Measurements from ENCODE around the gene DDX54.

DDX54 gene

GRCh38 chr12:113183030-113183589 lies 2.2 kb downstream of the DDX54 start:
- no peaks in the 10 kb centered on the region for H3K27me3 ChIP-seq (ENCODE audit: insufficient read depth, low read length)
- no peaks in the 10 kb centered on the region for H3F3A ChIP-seq (ENCODE audit: insufficient read depth, low read length)
- H4K20me1 ChIP-seq (ENCODE audit: insufficient read depth, low read length), result no peaks in the 10 kb centered on the region
- peak overlapping the region; percentile 82; the same call in 1 of the 2 replicates for H3K9ac ChIP-seq (ENCODE audit: low read length)
- no peak for TF ChIP-seq CTCF (IDR thresholded peaks at IDR 0.05; ENCODE audit: low read length)
- TF ChIP-seq EZH2 (IDR thresholded peaks at IDR 0.05; ENCODE audit: borderline replicate concordance, low read length), result no peak
- no peaks in the 10 kb centered on the region for H3K9me3 ChIP-seq (ENCODE audit: low read length)
- H3K4me3 ChIP-seq (ENCODE audit: low read depth, low read length, poor library complexity, severe bottlenecking), result peak overlapping the region; percentile 88
- H3K36me3 ChIP-seq (ENCODE audit: insufficient read depth, low read length), result peaks cover 61% of the 10 kb centered on the region
- H3K27ac ChIP-seq (ENCODE audit: low read depth, low read length, poor library complexity, severe bottlenecking), result peak overlapping the region; percentile 76
- H3K4me2 ChIP-seq (ENCODE audit: low read length), result peak overlapping the region; percentile 74
- no peaks in the 10 kb centered on the region for H3K9me2 ChIP-seq (ENCODE audit: low read depth, low read length)
- H2AFZ ChIP-seq (ENCODE audit: low read length), result no peak overlapping the region
- H3K4me1 ChIP-seq (ENCODE audit: insufficient read depth, low read length, severe bottlenecking), result peaks cover 44% of the 10 kb centered on the region
- peaks cover 44% of the 10 kb centered on the region for H3K79me2 ChIP-seq (ENCODE audit: insufficient read depth, low read length)

- peak overlapping the region; percentile 27 for H3K9ac ChIP-seq (ENCODE audit: low read length)
- H3K79me2 ChIP-seq (ENCODE audit: insufficient read depth, low read length), result peaks cover 36% of the 10 kb centered on the region
- peaks cover 61% of the 10 kb centered on the region for H3K36me3 ChIP-seq (ENCODE audit: insufficient read depth, low read length)
- TF ChIP-seq CTCF (IDR thresholded peaks at IDR 0.05; ENCODE audit: low read length) (no peak), EZH2 (IDR thresholded peaks at IDR 0.05; ENCODE audit: borderline replicate concordance, low read length) (no peak)
- H3K4me3 ChIP-seq (ENCODE audit: low read depth, low read length, poor library complexity, severe bottlenecking), result no peak overlapping the region
- H2AFZ ChIP-seq (ENCODE audit: low read length), result no peak overlapping the region
- peak overlapping the region; percentile 54 for H3K27ac ChIP-seq (ENCODE audit: low read depth, low read length, poor library complexity, severe bottlenecking)
- peaks cover 33% of the 10 kb centered on the region for H3K4me1 ChIP-seq (ENCODE audit: insufficient read depth, low read length, severe bottlenecking)
- peak overlapping the region; percentile 3; the same call in 1 of the 2 replicates for H3K4me2 ChIP-seq (ENCODE audit: low read length)
- H3K9me2 ChIP-seq (ENCODE audit: low read depth, low read length), result no peaks in the 10 kb centered on the region
- H3K9me3 ChIP-seq (ENCODE audit: low read length), result peaks cover 7% of the 10 kb centered on the region
- H3F3A ChIP-seq (ENCODE audit: insufficient read depth, low read length), result no peaks in the 10 kb centered on the region
- H4K20me1 ChIP-seq (ENCODE audit: insufficient read depth, low read length), result no peaks in the 10 kb centered on the region
- no peaks in the 10 kb centered on the region for H3K27me3 ChIP-seq (ENCODE audit: insufficient read depth, low read length)
Observed at GRCh38 chr12:113181975-113182374, 3.3 kb downstream of the DDX54 start.

- H3K36me3 ChIP-seq (ENCODE audit: insufficient read depth, low read length), result peaks cover 70% of the 10 kb centered on the region
- no peak overlapping the region for H3K27ac ChIP-seq (ENCODE audit: low read depth, low read length, poor library complexity, severe bottlenecking)
- no peaks in the 10 kb centered on the region for H3K9me2 ChIP-seq (ENCODE audit: low read depth, low read length)
- H4K20me1 ChIP-seq (ENCODE audit: insufficient read depth, low read length), result no peaks in the 10 kb centered on the region
- peaks cover 28% of the 10 kb centered on the region for H3K4me1 ChIP-seq (ENCODE audit: insufficient read depth, low read length, severe bottlenecking)
- peaks cover 10% of the 10 kb centered on the region for H3K9me3 ChIP-seq (ENCODE audit: low read length)
- H3K4me2 ChIP-seq (ENCODE audit: low read length), result no peak overlapping the region
- H2AFZ ChIP-seq (ENCODE audit: low read length), result no peak overlapping the region
- H3K4me3 ChIP-seq (ENCODE audit: low read depth, low read length, poor library complexity, severe bottlenecking), result no peak overlapping the region
- H3F3A ChIP-seq (ENCODE audit: insufficient read depth, low read length), result no peaks in the 10 kb centered on the region
- no peaks in the 10 kb centered on the region for H3K27me3 ChIP-seq (ENCODE audit: insufficient read depth, low read length)
- H3K9ac ChIP-seq (ENCODE audit: low read length), result no peak overlapping the region
- peaks cover 24% of the 10 kb centered on the region for H3K79me2 ChIP-seq (ENCODE audit: insufficient read depth, low read length)
- TF ChIP-seq CTCF (IDR thresholded peaks at IDR 0.05; ENCODE audit: low read length) (no peak), EZH2 (IDR thresholded peaks at IDR 0.05; ENCODE audit: borderline replicate concordance, low read length) (no peak)
Observed at GRCh38 chr12:113180333-113180732, 4.9 kb downstream of the DDX54 start.
